Natural killer cell (primary cell): ENCODE measurements around the gene TTLL12. TPM values are rescaled to one million over a fixed set of nuclear protein-coding genes. Genes with fewer than 3 reads are reported as not detected.

Experiments
- ATAC-seq, 3 donors: fragments of 150-1000 bp in 2 of 3; fragments of 200-7000 bp in 1 of 3; cut with Tn5 transposase; 1 replicate in 1 of 3; 2 replicates in 2 of 3; pipeline ENCODE4 v1.10.0; 2021; ENCODE audit warnings: mild to moderate bottlenecking in 2 of 3, moderate library complexity in 2 of 3
- DNase-seq, 2 donors: peaks; one replicate each; pipeline versions ENCODE4 v3.0.0 to v3.0.0-alpha.2; 2013 to 2021; ENCODE audit warnings: mixed read lengths in 1 of 2
- H3K27ac ChIP-seq: one replicate; pipeline ENCODE4 v1.5.1; 2013; ENCODE audit warnings: mild to moderate bottlenecking, low read length
- H3K27me3 ChIP-seq: one replicate; pipeline ENCODE4 v1.6.1; 2013; ENCODE audit warnings: low read length; ENCODE audit not compliant: control insufficient read depth, insufficient read depth
- H3K36me3 ChIP-seq: one replicate; pipeline ENCODE4 v1.6.1; 2013; ENCODE audit warnings: low read length; ENCODE audit not compliant: control insufficient read depth, insufficient read depth
- H3K4me1 ChIP-seq: one replicate; pipeline ENCODE4 v1.6.1; 2013; ENCODE audit warnings: low read length; ENCODE audit not compliant: control insufficient read depth, insufficient read depth
- H3K4me3 ChIP-seq: one replicate; pipeline ENCODE4 v1.5.1; 2013; ENCODE audit warnings: low read length
- H3K9me3 ChIP-seq: one replicate; pipeline ENCODE4 v1.6.1; 2013; ENCODE audit warnings: low read length; ENCODE audit not compliant: control insufficient read depth, insufficient read depth
- H3K27ac Mint-ChIP-seq, 2 donors: one replicate each; pipeline ENCODE4 v1.8.0; 2022; ENCODE audit warnings: mild to moderate bottlenecking in 2 of 2, mixed read lengths in 2 of 2, moderate library complexity in 1 of 2
- H3K27me3 Mint-ChIP-seq, 2 donors: one replicate each; pipeline ENCODE4 v1.8.0; 2022; ENCODE audit warnings: low read depth in 2 of 2, mixed read lengths in 2 of 2
- H3K36me3 Mint-ChIP-seq: one replicate; pipeline ENCODE4 v1.8.0; 2022; ENCODE audit warnings: mixed read lengths
- H3K4me1 Mint-ChIP-seq, 2 donors: one replicate each; pipeline ENCODE4 v1.8.0; 2022; ENCODE audit warnings: mixed read lengths in 2 of 2
- H3K4me3 Mint-ChIP-seq: one replicate; pipeline ENCODE4 v1.8.0; 2022; ENCODE audit warnings: mild to moderate bottlenecking, moderate library complexity, mixed read lengths
- H3K9me3 Mint-ChIP-seq, 2 donors: one replicate each; pipeline ENCODE4 v1.8.0; 2022; ENCODE audit warnings: mixed read lengths in 2 of 2
- WGBS: methylation state at CpG from one replicate; pipeline ENCODE4 v1.1.7; 2013; ENCODE audit warnings: missing lambda C conversion rate; ENCODE audit not compliant: insufficient coverage; 5-methylcytosine and 5-hydroxymethylcytosine counted together
- intact Hi-C: fragments of 100-400 bp; cut with micrococcal nuclease; formaldehyde crosslinking; loops from one replicate; pipeline ENCODE4 v1.14.2; 2022
- total RNA-seq, 4 donors: library from RNA; stranded (reverse); fragments of 120-200 nt in 1 of 4; gene quantifications; one replicate each; pipeline versions ENCODE4 v1.2.3 to v1.2.4, GENCODE V29; 2013 to 2022
- TF ChIP-seq, protein P1 (sequence below): fragments of 200-600 bp; IDR thresholded peaks from one replicate; pipeline ENCODE4 v1.8.0; 2022; ENCODE audit warnings: antibody characterized with exemption

TTLL12 gene
- total RNA-seq, 3 donors from 2014 or later (not counting 1 experiment from before 2014, with no cell fraction given): 9.3 to 15.5 (median 13.7) TPM

DNA sequence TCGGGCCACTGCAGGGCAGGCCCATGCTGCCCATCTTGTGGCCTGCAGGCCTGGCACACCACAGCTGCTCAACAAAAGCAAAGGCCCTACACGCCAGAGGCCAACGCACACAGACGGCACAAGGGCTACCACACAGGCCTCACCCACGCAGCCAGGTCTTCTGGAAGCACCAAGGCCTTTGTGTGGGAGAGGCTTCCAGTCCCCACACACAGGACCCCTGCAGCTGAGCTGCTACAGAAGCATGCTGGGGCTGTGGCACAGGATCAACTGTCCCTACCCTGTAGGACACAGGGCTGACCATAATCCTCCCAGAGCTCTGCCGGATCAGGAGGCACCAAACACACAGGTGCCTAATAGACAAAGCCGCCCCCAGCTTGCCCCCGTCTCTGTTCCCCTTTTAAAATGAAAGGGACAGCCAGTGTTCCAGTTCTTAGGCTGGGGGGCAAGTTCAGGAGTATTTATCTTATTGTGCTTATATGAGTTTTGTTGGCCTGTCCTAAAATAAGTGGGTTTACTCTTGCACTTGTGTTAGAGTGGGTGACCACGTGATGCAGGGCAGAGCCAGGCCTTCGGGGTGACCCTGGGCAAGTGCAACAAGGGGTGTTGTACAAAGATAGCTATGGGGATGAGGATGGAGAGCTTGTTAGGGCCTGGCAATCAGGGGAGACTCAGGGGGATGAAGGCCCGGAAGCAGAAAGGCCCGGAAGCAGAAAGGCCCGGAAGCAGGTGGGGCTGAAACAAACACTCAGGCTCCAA is 5.4 kb downstream of the TTLL12 start:
- Mint-ChIP-seq H3K27me3 (no peaks in the 10 kb centered on the region), H3K27ac (no peak overlapping the region), H3K4me3 (peak overlapping the region; percentile 14), H3K36me3 (no peaks in the 10 kb centered on the region), H3K4me1 (peaks cover 9 to 11% of the 10 kb centered on the region in 2 donors), H3K9me3 (no peaks in the 10 kb centered on the region)
- no peaks in the 10 kb centered on the region for H3K27me3 ChIP-seq
- no peak overlapping the region for H3K4me3 ChIP-seq
- DNase-seq (no peak), ATAC-seq (no peak)
- no peak overlapping the region for H3K27ac ChIP-seq
- 90% methylated on average over 13 of the region's 13 CpGs for WGBS
- peaks cover 13% of the 10 kb centered on the region for H3K4me1 ChIP-seq
- H3K36me3 ChIP-seq: peaks cover 9% of the 10 kb centered on the region
- H3K9me3 ChIP-seq: no peaks in the 10 kb centered on the region
- TF ChIP-seq, protein P1, sequence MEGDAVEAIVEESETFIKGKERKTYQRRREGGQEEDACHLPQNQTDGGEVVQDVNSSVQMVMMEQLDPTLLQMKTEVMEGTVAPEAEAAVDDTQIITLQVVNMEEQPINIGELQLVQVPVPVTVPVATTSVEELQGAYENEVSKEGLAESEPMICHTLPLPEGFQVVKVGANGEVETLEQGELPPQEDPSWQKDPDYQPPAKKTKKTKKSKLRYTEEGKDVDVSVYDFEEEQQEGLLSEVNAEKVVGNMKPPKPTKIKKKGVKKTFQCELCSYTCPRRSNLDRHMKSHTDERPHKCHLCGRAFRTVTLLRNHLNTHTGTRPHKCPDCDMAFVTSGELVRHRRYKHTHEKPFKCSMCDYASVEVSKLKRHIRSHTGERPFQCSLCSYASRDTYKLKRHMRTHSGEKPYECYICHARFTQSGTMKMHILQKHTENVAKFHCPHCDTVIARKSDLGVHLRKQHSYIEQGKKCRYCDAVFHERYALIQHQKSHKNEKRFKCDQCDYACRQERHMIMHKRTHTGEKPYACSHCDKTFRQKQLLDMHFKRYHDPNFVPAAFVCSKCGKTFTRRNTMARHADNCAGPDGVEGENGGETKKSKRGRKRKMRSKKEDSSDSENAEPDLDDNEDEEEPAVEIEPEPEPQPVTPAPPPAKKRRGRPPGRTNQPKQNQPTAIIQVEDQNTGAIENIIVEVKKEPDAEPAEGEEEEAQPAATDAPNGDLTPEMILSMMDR: no peak
- intact Hi-C loops: no loop called here

DNA sequence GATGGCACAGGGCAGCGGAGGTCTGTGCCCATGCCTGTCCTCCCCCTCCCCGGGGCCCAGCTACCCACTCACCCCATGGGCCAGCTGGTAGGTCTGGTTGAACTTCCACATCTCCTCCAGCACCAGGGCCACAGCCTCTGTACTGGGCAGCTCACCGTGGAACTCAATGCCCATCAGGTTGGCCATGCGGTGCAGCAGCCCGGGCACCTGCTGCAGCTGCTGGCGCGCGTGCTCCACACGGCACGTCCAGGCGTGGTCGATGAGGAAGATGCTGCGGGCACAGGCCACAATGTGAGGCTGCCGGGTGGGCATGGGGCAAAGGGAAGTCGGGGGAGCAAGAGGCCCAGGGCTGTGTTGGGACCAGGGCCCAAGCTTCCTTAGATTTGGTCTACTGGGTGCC is 6.3 kb downstream of the TTLL12 start:
- H3K4me3 Mint-ChIP-seq: no peak overlapping the region
- no peaks in the 10 kb centered on the region for H3K36me3 Mint-ChIP-seq
- Histone ChIP-seq H3K36me3 (peaks cover 9% of the 10 kb centered on the region), H3K27ac (no peak overlapping the region), H3K9me3 (no peaks in the 10 kb centered on the region), H3K27me3 (no peaks in the 10 kb centered on the region), H3K4me1 (peaks cover 5% of the 10 kb centered on the region), H3K4me3 (no peak overlapping the region)
- intact Hi-C loops: no loop called here
- H3K4me1 Mint-ChIP-seq: peaks cover 11 to 13% of the 10 kb centered on the region in 2 donors
- H3K9me3 Mint-ChIP-seq: no peaks in the 10 kb centered on the region
- DNase-seq (no peak), ATAC-seq (no peak)
- WGBS: 94% methylated on average over 15 of the region's 15 CpGs
- TF ChIP-seq, protein P1: no peak
- no peaks in the 10 kb centered on the region for H3K27me3 Mint-ChIP-seq
- H3K27ac Mint-ChIP-seq: no peak overlapping the region

DNA sequence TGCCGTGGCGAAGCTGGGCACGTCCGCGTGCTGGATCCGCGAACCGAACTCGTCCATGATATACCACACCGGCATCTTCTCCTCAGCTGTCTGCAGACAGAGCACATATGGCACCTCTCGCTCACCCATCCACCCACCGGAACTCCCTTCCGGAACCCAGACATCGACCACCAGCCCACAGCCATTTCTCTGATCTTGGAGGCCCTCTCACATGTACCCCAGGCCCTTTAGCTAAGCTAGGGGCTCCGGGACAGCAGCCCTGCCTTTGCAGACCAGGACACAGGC is 7.1 kb downstream of the TTLL12 start:
- no peak overlapping the region for H3K4me3 Mint-ChIP-seq
- no peaks in the 10 kb centered on the region for H3K9me3 Mint-ChIP-seq
- Histone ChIP-seq H3K36me3 (peaks cover 9% of the 10 kb centered on the region), H3K4me3 (no peak overlapping the region), H3K9me3 (no peaks in the 10 kb centered on the region), H3K27me3 (no peaks in the 10 kb centered on the region), H3K27ac (no peak overlapping the region), H3K4me1 (no peaks in the 10 kb centered on the region)
- TF ChIP-seq, protein P1: no peak
- intact Hi-C loops: no loop called here
- H3K4me1 Mint-ChIP-seq: peaks cover 11 to 13% of the 10 kb centered on the region in 2 donors
- DNase-seq (no peak), ATAC-seq (no peak)
- 98% methylated on average over 15 of the region's 15 CpGs for WGBS
- H3K36me3 Mint-ChIP-seq: no peaks in the 10 kb centered on the region
- H3K27ac Mint-ChIP-seq: no peak overlapping the region
- H3K27me3 Mint-ChIP-seq: no peaks in the 10 kb centered on the region
